Tibial nerve (tissue), 4 donors: Measurements from ENCODE around the gene SMAD5. TPM values are rescaled to one million over a fixed set of nuclear protein-coding genes. Genes with fewer than 3 reads are reported as not detected.

Source experiments
- DNase-seq, 2 donors: peaks; one replicate each; pipeline ENCODE4 v3.0.0-alpha.2; 2019; ENCODE audit warnings: low spot score in 2 of 2
- H3K27ac ChIP-seq, 4 donors: fragments of 200-600 bp; sonication (generic) in 3 of 4; one replicate each; pipeline ENCODE4 v1.5.1; 2017 to 2019; ENCODE audit warnings: mild to moderate bottlenecking in 1 of 4
- H3K27me3 ChIP-seq, 2 donors: fragments of 200-600 bp; sonication (generic) in 1 of 2; one replicate each; pipeline versions ENCODE4 v1.5.1 to v1.6.0; 2017 to 2019
- H3K36me3 ChIP-seq, 3 donors: fragments of 200-600 bp; sonication (generic); one replicate each; pipeline ENCODE4 v1.5.1; 2018 to 2019
- H3K4me1 ChIP-seq, 4 donors: fragments of 200-600 bp; sonication (generic) in 3 of 4; one replicate each; pipeline ENCODE4 v1.5.1; 2017 to 2019
- H3K4me3 ChIP-seq, 4 donors: fragments of 200-600 bp; sonication (generic) in 3 of 4; one replicate each; pipeline ENCODE4 v1.5.1; 2017 to 2019; ENCODE audit warnings: mild to moderate bottlenecking in 1 of 4, moderate library complexity in 1 of 4
- H3K9me3 ChIP-seq, 4 donors: fragments of 200-600 bp; sonication (generic) in 3 of 4; one replicate each; pipeline ENCODE4 v1.5.1; 2017 to 2019
- CTCF ChIP-seq, 5 experiments: fragments of 200-600 bp in 3 of 5; fragments of 450-650 bp in 2 of 5; sonication (generic) in 3 of 5; IDR thresholded peaks; one replicate each; pipeline ENCODE4 v1.5.1; 2016 to 2019; ENCODE audit warnings: antibody characterized with exemption in 5 of 5, mild to moderate bottlenecking in 3 of 5, moderate library complexity in 2 of 5
- EP300 ChIP-seq, 2 donors: sonication (generic); formaldehyde crosslinking; IDR thresholded peaks; one replicate each; pipeline ENCODE4 v1.6.1; 2017; ENCODE audit warnings: antibody characterized with exemption in 2 of 2, mild to moderate bottlenecking in 1 of 2
- POLR2A ChIP-seq, 2 donors: fragments of 450-650 bp; IDR thresholded peaks; one replicate each; pipeline ENCODE4 v1.6.1; 2017; ENCODE audit warnings: antibody characterized with exemption in 2 of 2, mild to moderate bottlenecking in 2 of 2, moderate library complexity in 2 of 2
- WGBS, 2 donors: methylation state at CpG; one replicate each; pipeline ENCODE4 v1.1.5; 2018; 5-methylcytosine and 5-hydroxymethylcytosine counted together
- total RNA-seq, 4 donors: library from RNA; depleted of rRNA; stranded (reverse); fragments of >200 nt; gene quantifications; one replicate each; pipeline ENCODE4 v1.1.0, GENCODE V29; 2016

Gene SMAD5
- total RNA-seq, 4 donors from 2014 or later, result 34.5 to 65.5 (median 54.3) TPM

DNA sequence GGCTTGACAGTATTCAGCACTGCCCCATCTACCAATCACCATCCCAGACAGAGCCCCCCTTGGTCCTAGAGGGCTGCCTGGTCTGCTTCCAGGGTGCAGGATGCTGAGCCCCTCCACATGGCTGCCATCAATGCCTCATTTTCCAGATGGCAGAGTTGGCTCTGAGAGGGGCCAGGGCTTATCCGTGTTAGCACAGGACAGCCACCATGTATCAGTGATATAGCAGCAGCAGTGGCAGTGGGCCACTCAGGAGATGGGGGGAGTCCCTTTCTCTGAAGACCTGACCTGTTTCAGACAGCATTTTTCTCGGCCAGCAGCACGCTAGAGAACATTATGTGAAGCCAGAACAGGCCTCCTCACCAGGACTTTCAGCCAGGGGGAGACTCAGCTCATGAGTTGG is 61.9 kb downstream of the SMAD5 start:
- H3K4me1 ChIP-seq, result peaks cover 0 to 36% (median 16%) of the 10 kb centered on the region in 4 donors
- DNase-seq, result no peak
- no peak for TF ChIP-seq POLR2A (IDR thresholded peaks at IDR 0.05)
- no peak for TF ChIP-seq CTCF (IDR thresholded peaks at IDR 0.05)
- no peak for TF ChIP-seq EP300 (IDR thresholded peaks at IDR 0.05)
- no peak overlapping the region for H3K27ac ChIP-seq
- 91 to 92% methylated on average over 3 of the region's 3 CpGs for WGBS, 2 donors
- H3K9me3 ChIP-seq, result no peaks in the 10 kb centered on the region
- no peak overlapping the region for H3K4me3 ChIP-seq
- peaks cover 0 to 2% (median 0%) of the 10 kb centered on the region in 3 donors for H3K36me3 ChIP-seq
- peaks cover 0 to 50% of the 10 kb centered on the region in 2 donors for H3K27me3 ChIP-seq

GRCh38 chr5:136195971-136196820 is 63.6 kb downstream of the SMAD5 start:
- H3K36me3 ChIP-seq, result no peaks in the 10 kb centered on the region
- no peak overlapping the region for H3K4me3 ChIP-seq
- WGBS, 2 donors, result 46 to 47% methylated on average over 12 of the region's 12 CpGs
- peaks cover 0 to 32% (median 16%) of the 10 kb centered on the region in 4 donors for H3K4me1 ChIP-seq
- H3K27me3 ChIP-seq, result peaks cover 0 to 55% of the 10 kb centered on the region in 2 donors
- no peak for TF ChIP-seq CTCF (IDR thresholded peaks at IDR 0.05)
- TF ChIP-seq EP300 (IDR thresholded peaks at IDR 0.05), result no peak
- TF ChIP-seq POLR2A (IDR thresholded peaks at IDR 0.05), result no peak
- no peak for DNase-seq
- H3K9me3 ChIP-seq, result no peaks in the 10 kb centered on the region
- H3K27ac ChIP-seq, result no peak overlapping the region

- Histone ChIP-seq H3K4me3 (no peak overlapping the region), H3K36me3 (no peaks in the 10 kb centered on the region), H3K9me3 (no peaks in the 10 kb centered on the region), H3K27me3 (peaks cover 0 to 42% of the 10 kb centered on the region in 2 donors), H3K27ac (no peak overlapping the region), H3K4me1 (peaks cover 0 to 18% (median 5%) of the 10 kb centered on the region in 4 donors)
- no peak for DNase-seq
- WGBS, 2 donors, result 89 to 92% methylated on average over 4 of the region's 4 CpGs
- TF ChIP-seq CTCF (IDR thresholded peaks at IDR 0.05) (no peak), EP300 (IDR thresholded peaks at IDR 0.05) (no peak), POLR2A (IDR thresholded peaks at IDR 0.05) (no peak)
These were observed 65.0 kb downstream of the SMAD5 start for GRCh38 chr5:136197462-136198142.

GRCh38 chr5:136198453-136198852 is 65.8 kb downstream of the SMAD5 start:
- Histone ChIP-seq H3K4me3 (no peak overlapping the region), H3K27me3 (peaks cover 0 to 35% of the 10 kb centered on the region in 2 donors), H3K4me1 (peaks cover 0 to 10% (median 0%) of the 10 kb centered on the region in 4 donors), H3K27ac (no peak overlapping the region), H3K36me3 (no peaks in the 10 kb centered on the region), H3K9me3 (no peaks in the 10 kb centered on the region)
- DNase-seq, result no peak
- 81 to 83% methylated on average over 5 of the region's 5 CpGs for WGBS, 2 donors
- TF ChIP-seq POLR2A (IDR thresholded peaks at IDR 0.05) (no peak), CTCF (IDR thresholded peaks at IDR 0.05) (no peak), EP300 (IDR thresholded peaks at IDR 0.05) (no peak)

DNA sequence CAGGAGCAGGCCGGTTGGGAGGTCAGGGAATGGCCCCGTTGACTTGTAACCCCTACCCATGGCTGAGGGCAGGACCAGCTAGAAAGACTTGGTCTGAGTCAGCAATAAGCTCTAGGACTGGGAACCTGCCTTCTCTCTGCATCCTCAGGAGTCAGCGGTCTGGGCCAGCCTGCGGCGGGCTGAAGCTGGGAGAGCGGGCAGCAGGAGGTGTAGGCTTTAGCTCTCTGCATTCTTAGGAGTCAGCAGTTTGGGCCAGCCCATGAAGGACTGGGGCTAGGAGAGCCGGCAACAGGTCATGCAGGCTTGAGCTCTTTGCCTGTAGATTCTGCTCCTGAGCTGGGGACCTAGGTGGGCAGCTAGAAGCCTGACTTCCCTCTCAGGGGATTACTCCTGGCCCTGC is 66.8 kb downstream of the SMAD5 start:
- H3K36me3 ChIP-seq, result no peaks in the 10 kb centered on the region
- no peak overlapping the region for H3K27ac ChIP-seq
- H3K4me1 ChIP-seq, result peaks cover 0 to 8% (median 0%) of the 10 kb centered on the region in 4 donors
- no peak for TF ChIP-seq POLR2A (IDR thresholded peaks at IDR 0.05)
- no peak for TF ChIP-seq EP300 (IDR thresholded peaks at IDR 0.05)
- no peak for TF ChIP-seq CTCF (IDR thresholded peaks at IDR 0.05)
- WGBS, 2 donors, result 90 to 93% methylated on average over 7 of the region's 7 CpGs
- H3K27me3 ChIP-seq, result peaks cover 0 to 31% of the 10 kb centered on the region in 2 donors
- no peak overlapping the region for H3K4me3 ChIP-seq
- no peaks in the 10 kb centered on the region for H3K9me3 ChIP-seq
- no peak for DNase-seq
